Neural crest cell (in vitro differentiated cells): ENCODE measurements around the gene MEF2C. TPM values are rescaled to one million over a fixed set of nuclear protein-coding genes. Genes with fewer than 3 reads are reported as not detected.
A peak's percentile ranks its signal among the peaks of the same experiment; 100 is the strongest.

Experiments used
- DNase-seq: peaks from one replicate; pipeline ENCODE4 v3.0.0; 2021; ENCODE audit warnings: low read depth, mixed read lengths, low spot score
- H3K27ac Mint-ChIP-seq: one replicate; pipeline ENCODE4 v1.8.0; 2021; ENCODE audit warnings: mild to moderate bottlenecking, mixed read lengths; ENCODE audit not compliant: unreplicated experiment
- H3K27me3 Mint-ChIP-seq: 2 replicates; pipeline ENCODE4 v1.8.0; 2021; ENCODE audit warnings: low read depth, mild to moderate bottlenecking, mixed read lengths
- H3K36me3 Mint-ChIP-seq: 2 replicates; pipeline ENCODE4 v1.8.0; 2021; ENCODE audit warnings: low read depth, mild to moderate bottlenecking, mixed read lengths
- H3K4me1 Mint-ChIP-seq: 2 replicates; pipeline ENCODE4 v1.8.0; 2021; ENCODE audit warnings: mixed read lengths
- H3K4me3 Mint-ChIP-seq: one replicate; pipeline ENCODE4 v1.8.0; 2021; ENCODE audit warnings: mild to moderate bottlenecking, mixed read lengths
- H3K9me3 Mint-ChIP-seq: 2 replicates; pipeline ENCODE4 v1.8.0; 2021; ENCODE audit warnings: mixed read lengths
- CTCF ChIP-seq: fragments of 200-600 bp; sonication (generic); conservative IDR thresholded peaks from 2 replicates; pipeline ENCODE4 v1.5.0; 2021; ENCODE audit warnings: antibody characterized with exemption, mild to moderate bottlenecking
- total RNA-seq: library from RNA; stranded (reverse); gene quantifications from 2 replicates; pipeline ENCODE4 v1.2.1, GENCODE V29; 2021

The MEF2C gene
- total RNA-seq, 1 donor from 2014 or later = 46.0 TPM

GRCh38 chr5:88831816-88832215, 51.2 kb downstream of the MEF2C start:
- TF ChIP-seq CTCF = no peak

GRCh38 chr5:88830567-88830966, 52.4 kb downstream of the MEF2C start:
- H3K36me3 Mint-ChIP-seq = no peaks in the 10 kb centered on the region
- H3K4me3 Mint-ChIP-seq = no peak overlapping the region
- peaks cover 59% of the 10 kb centered on the region for H3K4me1 Mint-ChIP-seq
- no peak for DNase-seq
- H3K27ac Mint-ChIP-seq = no peak overlapping the region
- TF ChIP-seq CTCF = no peak
- no peaks in the 10 kb centered on the region for H3K27me3 Mint-ChIP-seq
- H3K9me3 Mint-ChIP-seq = no peaks in the 10 kb centered on the region

More at GRCh38 chr5:88831816-88832215, 51.2 kb downstream of the MEF2C start:
- no peak overlapping the region for H3K27ac Mint-ChIP-seq
- DNase-seq = no peak
- H3K4me3 Mint-ChIP-seq = no peak overlapping the region
- H3K27me3 Mint-ChIP-seq = no peaks in the 10 kb centered on the region
- H3K4me1 Mint-ChIP-seq = peaks cover 52% of the 10 kb centered on the region
- no peaks in the 10 kb centered on the region for H3K36me3 Mint-ChIP-seq
- H3K9me3 Mint-ChIP-seq = no peaks in the 10 kb centered on the region

GRCh38 chr5:88829775-88830174, 53.2 kb downstream of the MEF2C start:
- H3K9me3 Mint-ChIP-seq = no peaks in the 10 kb centered on the region
- no peak for TF ChIP-seq CTCF
- H3K4me1 Mint-ChIP-seq = peaks cover 67% of the 10 kb centered on the region
- H3K4me3 Mint-ChIP-seq = no peak overlapping the region
- no peaks in the 10 kb centered on the region for H3K27me3 Mint-ChIP-seq
- DNase-seq = no peak
- no peaks in the 10 kb centered on the region for H3K36me3 Mint-ChIP-seq
- no peak overlapping the region for H3K27ac Mint-ChIP-seq

GRCh38 chr5:88829054-88829453, 53.9 kb downstream of the MEF2C start:
- Mint-ChIP-seq H3K4me1 (peaks cover 63% of the 10 kb centered on the region), H3K27me3 (no peaks in the 10 kb centered on the region), H3K4me3 (no peak overlapping the region), H3K27ac (peak overlapping the region; percentile 23), H3K9me3 (no peaks in the 10 kb centered on the region), H3K36me3 (no peaks in the 10 kb centered on the region)
- DNase-seq = no peak
- peak; percentile 50 for TF ChIP-seq CTCF

GRCh38 chr5:88827997-88828396, 55.0 kb downstream of the MEF2C start:
- Mint-ChIP-seq H3K9me3 (no peaks in the 10 kb centered on the region), H3K4me1 (peaks cover 64% of the 10 kb centered on the region)

More at GRCh38 chr5:88827997-88828396, 55.0 kb downstream of the MEF2C start:
- Mint-ChIP-seq H3K4me3 (no peak overlapping the region), H3K36me3 (peaks cover 3% of the 10 kb centered on the region), H3K27me3 (no peaks in the 10 kb centered on the region), H3K27ac (no peak overlapping the region)
- TF ChIP-seq CTCF = no peak
- no peak for DNase-seq
